Pons (tissue), 1 donor: Measurements from ENCODE around the gene GNAO1.

Source experiments
- DNase-seq: peaks from one replicate; pipeline ENCODE4 v3.0.0-alpha.2; 2016; ENCODE audit warnings: low spot score

GNAO1 gene

DNA sequence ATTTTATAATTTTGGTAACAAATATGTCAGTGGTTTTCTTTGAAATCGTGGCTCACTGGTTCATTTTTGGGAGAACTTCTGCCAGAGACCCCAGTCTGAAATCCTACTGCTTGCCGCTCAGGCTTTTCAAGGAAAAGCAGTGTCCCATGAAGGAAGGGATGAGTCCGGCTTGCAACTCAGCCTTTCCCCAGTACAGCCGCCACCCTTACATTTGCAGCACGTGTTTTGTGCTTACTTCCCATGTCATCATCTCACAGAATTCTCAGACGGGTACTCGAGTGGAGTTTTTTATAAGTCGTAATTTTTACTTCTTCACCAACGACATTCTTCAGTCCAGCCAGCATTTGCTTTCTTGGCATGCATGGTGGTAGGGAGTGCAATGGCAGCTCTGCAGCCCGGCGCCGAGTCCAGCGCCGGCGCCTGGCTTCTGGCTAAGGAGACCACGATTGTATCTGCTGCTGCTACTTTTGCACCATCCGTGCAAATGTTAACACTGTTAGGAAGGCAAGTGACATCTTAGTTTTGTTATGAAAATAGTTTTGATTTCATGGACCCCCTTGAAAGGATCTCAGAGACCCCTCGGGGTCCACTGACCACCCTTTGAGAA, 123.1 kb downstream of the GNAO1 start:
- no peak for DNase-seq

DNA sequence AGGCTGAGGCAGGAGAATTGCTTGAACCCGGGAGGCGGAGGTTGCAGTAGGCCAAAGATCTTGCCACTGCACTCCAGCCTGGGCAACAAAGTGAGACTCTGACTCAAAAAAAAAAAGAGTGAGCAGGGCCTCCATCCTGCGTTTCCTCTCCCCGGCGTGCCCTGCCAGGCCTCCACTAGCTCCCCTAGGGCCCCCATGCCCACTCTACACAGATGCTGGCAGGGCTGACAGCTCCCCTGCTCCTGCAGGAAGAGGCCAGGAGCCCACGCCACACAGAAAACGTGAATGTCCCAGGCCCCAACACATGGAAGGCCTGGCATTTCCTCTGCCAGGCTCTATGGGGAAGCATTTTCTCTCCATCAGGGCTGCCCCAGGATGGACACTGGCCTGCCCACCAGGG, 124.7 kb downstream of the GNAO1 start:
- no peak for DNase-seq

- no peak for DNase-seq
These were observed 125.3 kb downstream of the GNAO1 start for GRCh38 chr16:56316545-56316944.

GRCh38 chr16:56317998-56318826, 126.9 kb downstream of the GNAO1 start:
- peak; percentile 94 for DNase-seq

DNA sequence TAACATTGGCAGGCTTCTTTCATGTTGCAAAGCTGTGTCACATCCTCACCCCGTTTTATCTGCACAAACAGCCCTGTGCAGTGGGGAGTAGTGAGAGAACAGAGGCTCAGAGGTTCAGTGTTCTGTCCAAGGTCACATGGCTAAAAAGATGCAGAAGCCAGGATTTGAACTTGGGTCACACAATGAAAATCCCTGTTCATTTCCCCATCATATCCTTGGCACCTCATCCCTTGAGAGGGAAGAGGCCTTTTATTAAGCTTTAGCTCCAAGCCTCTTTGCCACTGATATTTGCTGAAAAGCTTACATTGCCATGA, 127.5 kb downstream of the GNAO1 start:
- DNase-seq: peak; percentile 56

- peak; percentile 73 for DNase-seq
These were observed 128.1 kb downstream of the GNAO1 start for GRCh38 chr16:56319376-56319775.

DNA sequence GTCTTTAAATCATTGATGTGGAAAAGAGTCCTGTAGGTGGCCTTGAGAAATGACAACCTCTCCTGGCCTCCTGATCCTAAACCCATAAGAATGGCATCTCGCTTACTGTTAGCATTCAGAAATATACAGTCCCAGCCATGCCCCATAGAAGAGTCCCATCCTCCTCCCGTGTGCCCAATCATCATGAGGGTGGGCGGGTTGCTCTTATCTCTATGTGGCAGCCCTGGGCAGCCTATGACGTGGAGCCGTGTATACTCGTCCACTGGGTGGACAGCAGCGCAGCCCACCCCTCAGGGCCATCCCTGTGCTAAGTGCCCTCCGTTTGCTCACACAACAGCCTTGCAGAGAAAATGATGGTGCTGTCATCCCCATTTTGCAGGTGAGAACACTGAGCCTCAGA, 128.8 kb downstream of the GNAO1 start:
- DNase-seq: no peak

- DNase-seq: peak; percentile 57
These were observed 129.7 kb downstream of the GNAO1 start for GRCh38 chr16:56320811-56321558.

DNA sequence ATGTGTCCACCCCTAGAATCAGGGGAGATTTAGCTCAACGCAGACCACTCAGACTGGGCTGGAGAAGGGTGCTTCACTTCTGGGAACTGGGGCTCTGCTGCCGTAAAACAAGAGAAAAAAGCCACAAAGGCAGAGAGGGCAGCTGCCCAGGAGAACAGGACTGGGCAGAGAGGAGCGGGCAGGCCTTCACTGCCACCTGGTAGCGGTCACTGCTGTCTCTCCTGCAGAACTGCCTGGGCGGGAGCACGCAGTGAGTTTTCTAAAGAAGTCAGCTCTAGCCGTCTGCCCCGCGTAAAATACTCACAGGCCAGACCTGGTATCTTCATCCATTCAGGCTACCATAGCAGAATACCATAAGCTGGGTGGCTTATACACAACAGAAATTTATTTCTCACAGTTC, 130.3 kb downstream of the GNAO1 start:
- no peak for DNase-seq

DNA sequence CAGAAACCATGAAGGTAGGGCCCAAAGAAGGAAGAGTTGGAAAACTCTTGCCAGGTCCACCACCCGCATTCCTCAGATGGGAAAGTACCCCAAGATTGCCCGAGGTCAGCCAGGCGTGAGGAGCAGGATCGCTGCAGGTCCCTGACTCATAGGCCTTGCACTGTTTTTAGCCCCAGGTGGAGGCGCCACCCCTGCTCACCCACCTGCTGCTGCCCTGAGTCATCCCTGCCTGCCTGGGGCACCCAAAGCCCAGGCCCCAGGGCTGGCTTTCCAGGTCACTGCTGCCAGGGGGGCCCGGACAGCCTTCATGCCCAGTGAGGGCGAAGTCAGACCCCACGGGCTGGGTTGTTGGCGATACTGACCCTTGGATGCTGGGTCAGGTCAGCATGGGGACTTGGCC, 133.1 kb downstream of the GNAO1 start:
- no peak for DNase-seq

DNA sequence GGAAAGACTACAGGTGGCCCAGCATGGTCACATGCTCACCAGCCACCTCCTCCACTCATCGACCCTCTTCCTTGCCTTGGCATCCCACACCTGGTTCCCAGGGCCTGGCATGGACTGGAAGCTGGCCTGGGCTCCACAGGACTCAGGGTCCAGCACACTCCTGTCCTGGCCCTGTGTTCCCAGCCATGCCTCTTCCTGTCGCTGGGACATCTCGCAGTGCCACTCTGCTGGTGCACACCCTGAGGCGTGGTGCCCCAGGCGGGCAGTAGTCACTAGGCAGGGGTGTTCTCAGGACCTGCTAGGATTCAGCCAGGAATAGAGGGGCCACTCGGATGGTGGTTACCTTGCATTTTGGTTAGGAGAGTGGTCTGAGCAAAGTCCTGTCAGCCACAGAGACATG, 134.7 kb downstream of the GNAO1 start:
- DNase-seq: no peak

DNA sequence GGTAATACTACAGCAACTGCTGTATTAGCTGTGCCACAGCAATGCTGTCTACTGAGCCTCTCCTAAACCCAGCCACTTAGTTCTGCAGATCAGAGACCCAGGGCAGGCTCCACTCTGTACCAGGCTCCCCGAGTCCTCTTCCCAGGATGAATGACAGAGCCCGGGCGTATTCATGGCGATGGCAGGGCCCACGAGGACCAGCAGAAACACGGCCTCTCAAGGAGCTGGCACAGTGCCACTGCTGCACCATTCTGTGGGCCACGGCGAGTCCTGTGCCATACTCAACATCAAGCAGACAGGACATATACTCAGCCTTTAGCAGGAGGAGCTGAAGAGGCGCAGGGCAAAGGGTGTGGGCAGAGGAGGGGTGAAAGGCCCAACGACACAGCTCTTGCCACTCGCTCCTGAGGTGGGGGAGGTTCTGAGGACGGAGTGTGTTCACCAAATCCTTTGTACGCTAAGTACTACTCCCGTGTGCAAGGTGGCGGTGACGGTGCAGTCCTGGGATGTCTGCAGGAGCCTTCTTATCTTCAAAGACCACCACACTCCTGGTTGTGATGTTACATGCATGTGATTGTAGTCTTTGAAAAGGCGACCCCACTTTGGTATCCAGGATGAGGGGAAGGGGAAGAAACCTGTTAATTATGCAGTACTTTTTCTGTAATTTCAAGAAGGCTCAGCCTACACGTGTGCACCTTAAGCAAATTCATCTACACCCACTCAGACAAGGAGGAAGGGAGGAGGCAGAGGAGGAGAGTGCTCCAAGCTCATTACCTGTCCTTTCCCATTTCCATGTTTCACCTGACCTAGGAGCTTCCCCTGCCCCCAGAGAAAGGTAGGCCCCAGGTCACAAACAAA, 136.0 kb downstream of the GNAO1 start:
- peak; percentile 56 for DNase-seq

DNA sequence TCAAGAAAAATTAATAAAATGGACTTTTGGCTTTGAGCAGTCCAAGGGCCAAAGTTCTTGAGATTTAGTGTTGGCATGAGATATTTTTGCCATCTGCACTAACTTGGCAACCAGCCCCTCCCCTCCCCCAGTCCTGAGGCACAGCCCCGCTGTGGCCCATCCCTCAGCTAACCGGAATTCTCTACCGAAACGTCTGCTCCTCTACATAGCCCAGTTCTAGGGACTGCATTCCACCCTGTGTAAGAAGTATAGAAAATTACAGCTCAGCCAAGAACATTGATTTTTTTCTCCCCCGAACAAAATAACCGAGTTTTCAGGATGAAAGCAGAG, 136.6 kb downstream of the GNAO1 start:
- no peak for DNase-seq

DNA sequence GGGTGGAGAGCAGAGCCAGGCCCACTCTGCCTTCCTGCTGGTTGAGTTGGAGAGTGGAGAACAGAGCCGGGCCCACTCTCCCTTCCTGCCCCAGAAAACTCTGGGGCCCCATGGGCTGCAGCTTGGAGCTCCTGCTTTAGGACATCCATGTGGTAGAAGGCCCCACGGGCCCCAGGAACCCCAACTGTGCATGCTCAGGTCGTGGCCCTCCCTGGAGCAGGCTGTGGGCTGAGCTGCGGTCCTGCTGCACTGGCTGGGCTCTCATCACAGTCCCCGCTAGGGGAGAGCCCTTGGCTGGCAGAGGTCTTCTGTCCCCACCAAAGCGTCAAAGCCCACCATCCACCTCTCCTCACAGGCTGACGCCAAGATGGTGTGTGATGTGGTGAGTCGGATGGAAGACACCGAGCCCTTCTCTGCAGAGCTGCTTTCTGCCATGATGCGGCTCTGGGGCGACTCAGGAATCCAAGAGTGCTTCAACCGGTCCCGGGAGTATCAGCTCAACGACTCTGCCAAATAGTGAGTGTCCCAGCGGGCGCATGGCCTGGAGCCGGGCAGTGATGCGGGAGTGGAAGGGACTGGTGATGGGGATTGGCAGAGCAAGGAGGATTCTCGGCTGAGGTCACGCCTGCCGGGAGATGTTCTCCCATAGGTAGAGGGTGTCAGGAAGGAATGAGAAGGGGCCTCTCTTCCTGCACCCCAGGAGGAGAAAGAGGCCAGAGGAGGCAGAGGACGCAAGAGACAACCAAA, 137.2 kb downstream of the GNAO1 start:
- no peak for DNase-seq

GRCh38 chr16:56329887-56330286, 138.6 kb downstream of the GNAO1 start:
- no peak for DNase-seq

DNA sequence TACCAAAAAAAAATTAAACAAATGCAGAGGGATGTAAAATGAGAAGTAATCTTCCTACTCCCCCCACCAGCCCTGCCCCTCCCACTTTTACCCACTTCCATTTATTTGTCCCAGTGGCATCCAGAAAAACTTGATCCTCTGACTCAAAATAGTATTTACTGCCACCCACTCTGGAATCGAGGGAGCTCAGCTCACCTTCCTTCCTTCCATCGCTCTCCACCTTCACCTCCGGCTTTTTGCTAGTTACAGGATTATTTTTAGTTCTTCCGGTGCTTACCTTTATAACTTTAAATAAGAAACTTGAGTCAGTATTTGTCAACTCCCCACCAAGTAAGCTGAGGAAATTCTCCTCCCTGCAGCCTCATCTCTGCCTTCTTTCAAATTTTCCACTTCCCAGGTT, 139.2 kb downstream of the GNAO1 start:
- no peak for DNase-seq

DNA sequence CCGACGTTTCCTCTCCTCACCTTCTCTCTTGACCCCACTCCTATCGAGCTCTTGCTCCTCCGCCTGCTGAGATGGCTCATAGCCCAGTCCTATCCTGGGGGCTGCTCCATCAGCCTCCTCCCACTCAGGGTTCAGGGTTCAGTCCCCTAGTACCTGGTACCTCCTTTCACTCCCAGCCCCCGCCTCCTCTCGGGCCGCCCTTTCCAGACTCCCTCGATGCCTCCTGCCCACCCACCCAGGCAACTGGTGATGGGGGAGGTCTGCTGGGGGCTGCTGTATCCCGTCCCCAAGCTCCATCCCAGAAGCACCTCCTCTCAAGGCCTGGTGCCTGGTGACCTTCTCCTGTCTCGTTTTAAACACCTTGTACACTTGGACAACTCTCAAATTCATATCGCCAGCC, 140.1 kb downstream of the GNAO1 start:
- no peak for DNase-seq

- no peak for DNase-seq
These were observed 140.6 kb downstream of the GNAO1 start for GRCh38 chr16:56331915-56332314.

DNA sequence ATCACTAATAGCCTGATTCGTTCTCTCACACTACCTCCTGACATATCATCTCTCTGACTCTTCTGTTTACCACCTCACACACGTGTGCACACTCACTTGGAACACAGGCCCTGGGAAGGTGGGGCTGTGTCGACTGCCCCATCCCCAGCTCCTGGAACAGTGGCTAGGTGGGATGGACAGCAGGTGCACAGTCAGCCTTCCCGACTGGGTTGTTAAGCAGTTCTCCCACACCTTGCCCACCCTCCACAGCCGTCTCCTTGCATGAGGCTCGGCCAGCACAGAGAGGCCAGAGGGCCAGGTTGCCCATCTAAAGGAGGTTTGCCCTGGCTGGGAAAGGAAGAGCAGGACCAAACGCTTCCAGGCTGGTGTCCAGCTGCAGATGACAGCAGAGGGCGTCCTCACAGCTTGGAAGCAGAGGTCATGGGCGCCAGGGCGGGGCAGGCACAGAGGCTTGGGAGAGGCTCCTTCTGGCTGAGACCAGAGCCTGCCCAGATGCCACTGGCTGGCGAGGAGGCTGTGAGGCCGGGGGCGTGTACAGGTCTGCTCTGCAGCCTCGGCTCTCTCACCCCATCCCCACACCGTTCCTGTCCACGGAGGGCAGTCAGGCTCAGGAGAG, 141.3 kb downstream of the GNAO1 start:
- peak; percentile 85 for DNase-seq

- DNase-seq: no peak
These were observed 143.5 kb downstream of the GNAO1 start for GRCh38 chr16:56334761-56335160.

DNA sequence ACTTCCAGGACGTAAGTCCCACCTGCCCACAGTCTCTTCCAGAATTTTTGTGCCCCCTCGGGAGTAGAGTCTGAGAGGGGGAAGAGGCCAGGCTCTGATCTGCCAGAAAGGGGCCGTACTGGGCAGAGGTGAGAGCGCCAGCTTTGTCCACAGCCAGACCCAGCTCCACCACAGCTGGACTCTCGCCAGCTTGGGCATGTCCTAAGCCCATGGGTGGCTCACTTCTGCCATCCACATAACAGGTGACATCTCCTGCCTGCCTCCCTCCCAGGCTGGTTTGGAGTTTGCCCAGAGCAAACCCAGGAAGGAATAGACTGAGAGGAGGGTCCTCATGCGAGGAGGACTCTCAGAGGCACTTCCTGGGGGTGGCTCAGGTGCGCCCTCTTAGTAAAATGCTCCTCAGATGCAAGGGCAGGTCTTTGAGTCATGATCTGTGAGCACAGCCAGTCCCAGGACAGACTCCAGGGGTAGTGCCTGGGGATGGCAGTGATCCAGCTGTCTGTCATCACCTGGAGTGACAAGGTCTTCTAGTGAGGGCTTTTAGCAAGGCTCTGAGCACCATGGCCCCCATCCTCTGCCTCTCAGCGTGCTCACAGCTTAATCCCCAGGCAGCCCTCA, 144.9 kb downstream of the GNAO1 start:
- DNase-seq: no peak
